ENCODE results near the gene IRAK2.
"Not testable (repeated sequence)": the region's sequence is repeated elsewhere in the genome, so short reads cannot be mapped to it uniquely, and the experiment has no call there.

Gene IRAK2

GRCh38 chr3:10255835-10256234 lies 91.1 kb downstream of the IRAK2 start:
- DNase-seq: no peak

- DNase-seq: no peak
Measured at GRCh38 chr3:10259036-10259435, 94.3 kb downstream of the IRAK2 start.

GRCh38 chr3:10259798-10260197 lies 95.1 kb downstream of the IRAK2 start:
- no peak for DNase-seq

GRCh38 chr3:10260211-10260701 lies 95.5 kb downstream of the IRAK2 start:
- DNase-seq: no peak

- DNase-seq: no peak
Measured at GRCh38 chr3:10262027-10262426, 97.3 kb downstream of the IRAK2 start.

- no peak for DNase-seq
Measured at GRCh38 chr3:10263646-10264363, 99.1 kb downstream of the IRAK2 start.

GRCh38 chr3:10265833-10266232 lies 101.1 kb downstream of the IRAK2 start:
- DNase-seq: no peak

- not testable (repeated sequence) for DNase-seq
Measured at GRCh38 chr3:10266936-10267335, 102.2 kb downstream of the IRAK2 start.

- DNase-seq: no peak
Measured at GRCh38 chr3:10268116-10268515, 103.4 kb downstream of the IRAK2 start.

- no peak for DNase-seq
Measured at GRCh38 chr3:10268930-10269329, 104.2 kb downstream of the IRAK2 start.

GRCh38 chr3:10269443-10269842 lies 104.7 kb downstream of the IRAK2 start:
- DNase-seq: no peak

- not testable (repeated sequence) for DNase-seq
Measured at GRCh38 chr3:10272476-10272875, 107.8 kb downstream of the IRAK2 start.

- no peak for DNase-seq
Measured at GRCh38 chr3:10272977-10273376, 108.3 kb downstream of the IRAK2 start.

- DNase-seq: no peak
Measured at GRCh38 chr3:10273702-10274305, 109.1 kb downstream of the IRAK2 start.

- no peak for DNase-seq
Measured at GRCh38 chr3:10274601-10275000, 109.9 kb downstream of the IRAK2 start.

GRCh38 chr3:10277115-10277625 lies 112.5 kb downstream of the IRAK2 start:
- no peak for DNase-seq

GRCh38 chr3:10278501-10278900 lies 113.8 kb downstream of the IRAK2 start:
- DNase-seq: no peak

- no peak for DNase-seq
Measured at GRCh38 chr3:10279384-10280176, 114.9 kb downstream of the IRAK2 start.

- no peak for DNase-seq
Measured at GRCh38 chr3:10280177-10280529, 115.4 kb downstream of the IRAK2 start.

- no peak for DNase-seq
Measured at GRCh38 chr3:10280571-10280970, 115.9 kb downstream of the IRAK2 start.

- no peak for DNase-seq
Measured at GRCh38 chr3:10281951-10282350, 117.2 kb downstream of the IRAK2 start.

GRCh38 chr3:10283638-10284037 lies 118.9 kb downstream of the IRAK2 start:
- no peak for DNase-seq

GRCh38 chr3:10284496-10284895 lies 119.8 kb downstream of the IRAK2 start:
- DNase-seq: no peak
